Esophagus muscularis mucosa (tissue), 4 donors: ENCODE results near the gene RIC8B. TPM values are rescaled to one million over a fixed set of nuclear protein-coding genes. Genes with fewer than 3 reads are reported as not detected.

ENCODE experiments used
- DNase-seq: peaks from one replicate; pipeline ENCODE4 v3.0.0-alpha.2; 2017; ENCODE audit errors: extremely low spot score
- H3K27ac ChIP-seq, 4 donors: fragments of 200-600 bp; sonication (generic); replicated peaks in 1 of 4; 1 replicate in 3 of 4; 2 replicates in 1 of 4; pipeline ENCODE4 v1.5.1; 2016 to 2019; ENCODE audit warnings: mild to moderate bottlenecking in 1 of 4
- H3K27me3 ChIP-seq, 4 donors: fragments of 200-600 bp; sonication (generic); one replicate each; pipeline versions ENCODE4 v1.5.1 to v1.6.0; 2016 to 2019
- H3K36me3 ChIP-seq, 4 donors: fragments of 200-600 bp; sonication (generic); one replicate each; pipeline ENCODE4 v1.5.1; 2016 to 2019
- H3K4me1 ChIP-seq, 4 donors: fragments of 200-600 bp; sonication (generic); one replicate each; pipeline ENCODE4 v1.5.1; 2016 to 2019
- H3K4me3 ChIP-seq, 4 donors: fragments of 200-600 bp; sonication (generic); 1 replicate in 2 of 4; 2 replicates in 2 of 4; pipeline ENCODE4 v1.5.1; 2016 to 2019; ENCODE audit warnings: mild to moderate bottlenecking in 4 of 4, moderate library complexity in 1 of 4
- H3K9me3 ChIP-seq, 4 donors: fragments of 200-600 bp; sonication (generic); 1 replicate in 3 of 4; 2 replicates in 1 of 4; pipeline ENCODE4 v1.5.1; 2016 to 2019
- CTCF ChIP-seq, 3 experiments: fragments of 200-600 bp in 2 of 3; fragments of 450-650 bp in 1 of 3; sonication (generic) in 2 of 3; IDR thresholded peaks; one replicate each; pipeline ENCODE4 v1.5.1; 2017 to 2019; ENCODE audit warnings: antibody characterized with exemption in 3 of 3, mild to moderate bottlenecking in 2 of 3, moderate library complexity in 1 of 3
- EP300 ChIP-seq: sonication (generic); formaldehyde crosslinking; IDR thresholded peaks from one replicate; pipeline ENCODE4 v1.6.1; 2017; ENCODE audit warnings: antibody characterized with exemption
- POLR2A ChIP-seq: fragments of 450-650 bp; IDR thresholded peaks from one replicate; pipeline ENCODE4 v1.6.1; 2017; ENCODE audit warnings: antibody characterized with exemption, moderate library complexity, mild to moderate bottlenecking, low read depth
- POLR2AphosphoS5 ChIP-seq, 2 donors: sonication (generic); formaldehyde crosslinking; IDR thresholded peaks; one replicate each; pipeline ENCODE4 v1.6.1; 2017; ENCODE audit warnings: antibody characterized with exemption in 2 of 2
- WGBS: methylation state at CpG from one replicate; pipeline ENCODE4 v1.1.5; 2018; 5-methylcytosine and 5-hydroxymethylcytosine counted together
- intact Hi-C: fragments of 100-400 bp; cut with DNase I; formaldehyde crosslinking; loops from one replicate; pipeline ENCODE4 v1.15.1; 2023
- total RNA-seq, 4 donors: library from RNA; depleted of rRNA; stranded (reverse); fragments of >200 nt; gene quantifications; one replicate each; pipeline versions ENCODE4 v1.1.0 to v1.2.1, GENCODE V29; 2016

Gene RIC8B
- total RNA-seq, 4 donors from 2014 or later, result 13.8 to 19.1 (median 15.3) TPM

GRCh38 chr12:106840243-106840642 lies 65.8 kb downstream of the RIC8B start:
- WGBS, result 6% methylated on average over 1 of the region's 1 CpG
- H3K9me3 ChIP-seq, result no peaks in the 10 kb centered on the region
- peaks cover 29 to 33% (median 31%) of the 10 kb centered on the region in 4 donors for H3K4me1 ChIP-seq
- intact Hi-C loops, result loop anchor here (5.0 kb wide), 1 partner anchor 453 kb away; no protein-coding TSS in a partner anchor
- DNase-seq, result no peak
- peak overlapping the region in 1 of 4 donors; percentile 50 for H3K27ac ChIP-seq
- TF ChIP-seq POLR2AphosphoS5 (IDR thresholded peaks at IDR 0.05) (no peak), CTCF (IDR thresholded peaks at IDR 0.05) (no peak), POLR2A (no peak), EP300 (no peak)
- H3K4me3 ChIP-seq, result no peak overlapping the region
- H3K36me3 ChIP-seq, result peaks cover 3 to 18% (median 11%) of the 10 kb centered on the region in 4 donors
- H3K27me3 ChIP-seq, result no peaks in the 10 kb centered on the region

DNA sequence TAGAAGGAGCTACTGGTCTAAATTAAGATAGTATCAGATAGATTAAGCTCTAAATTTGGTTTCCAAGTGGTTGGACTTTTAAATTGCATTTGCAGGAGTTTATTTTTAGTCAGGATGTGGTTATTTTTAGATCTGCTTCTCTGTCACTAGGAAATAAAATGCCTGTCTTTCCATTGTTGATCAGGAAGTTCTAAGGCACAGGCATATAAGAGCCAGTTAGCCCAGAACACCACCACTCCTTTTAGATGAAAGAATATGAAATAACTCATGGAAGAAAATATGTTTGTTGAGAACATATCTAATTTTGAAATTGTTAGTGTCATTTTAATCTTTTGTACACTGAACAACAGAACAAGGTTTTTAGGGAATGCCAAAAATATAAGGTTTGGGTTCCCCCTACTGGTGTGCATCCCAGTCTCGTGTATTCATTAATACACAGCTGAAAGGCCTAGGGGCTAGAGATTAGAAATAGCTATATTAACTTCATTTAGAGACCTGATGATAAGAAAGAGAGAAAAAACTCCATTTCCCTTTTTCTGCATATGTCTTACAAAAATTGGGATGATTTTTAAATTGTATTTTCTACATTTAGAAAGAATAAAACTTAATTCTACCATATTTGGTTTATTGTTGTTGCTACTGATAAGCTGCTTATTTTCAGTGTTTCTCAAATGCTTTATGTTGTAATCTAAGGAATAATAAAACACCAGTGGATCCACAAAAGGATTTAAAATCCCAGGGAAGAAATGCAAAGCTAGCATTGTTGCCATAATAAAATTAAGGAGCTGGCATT lies 67.2 kb downstream of the RIC8B start:
- Histone ChIP-seq H3K27ac (peak overlapping the region in 1 of 4 donors; percentile 15), H3K4me3 (no peak overlapping the region), H3K36me3 (peaks cover 3 to 32% (median 17%) of the 10 kb centered on the region in 4 donors), H3K4me1 (peaks cover 22 to 33% (median 27%) of the 10 kb centered on the region in 4 donors), H3K9me3 (no peaks in the 10 kb centered on the region), H3K27me3 (no peaks in the 10 kb centered on the region)
- DNase-seq, result no peak
- TF ChIP-seq CTCF (IDR thresholded peaks at IDR 0.05), result peak; percentile 46 to 54 (median 50)
- no peak for TF ChIP-seq EP300
- intact Hi-C loops, result loop anchor here (5.0 kb wide), 1 partner anchor 454 kb away; no protein-coding TSS in a partner anchor
- 6% methylated on average over 1 of the region's 1 CpG for WGBS

DNA sequence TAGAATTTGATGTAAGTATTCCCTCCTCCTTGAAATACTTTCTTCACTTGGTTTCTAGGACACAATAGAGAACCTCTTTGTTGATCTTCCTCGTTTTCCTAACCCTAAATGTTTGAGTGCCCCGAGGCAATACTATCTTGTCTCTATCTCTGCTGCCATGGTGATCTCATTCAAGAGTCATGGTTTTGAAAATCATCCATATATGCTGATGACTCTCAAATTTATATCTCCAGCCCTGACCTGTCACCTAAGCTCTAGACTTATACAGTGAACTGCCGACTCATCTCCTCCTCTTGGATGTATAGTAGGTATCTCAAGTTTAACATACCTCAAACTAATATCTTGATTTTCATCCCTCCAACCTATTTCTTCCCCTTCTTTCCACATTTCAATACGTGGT lies 71.4 kb downstream of the RIC8B start:
- no peak for TF ChIP-seq EP300
- Histone ChIP-seq H3K36me3 (peaks cover 3 to 58% (median 17%) of the 10 kb centered on the region in 4 donors), H3K27ac (no peak overlapping the region), H3K4me3 (no peak overlapping the region), H3K4me1 (peaks cover 7 to 13% (median 10%) of the 10 kb centered on the region in 4 donors), H3K9me3 (no peaks in the 10 kb centered on the region), H3K27me3 (no peaks in the 10 kb centered on the region)
- DNase-seq, result no peak
- 91% methylated on average over 4 of the region's 4 CpGs for WGBS
- intact Hi-C loops, result no loop called here

GRCh38 chr12:106847861-106848260 lies 73.4 kb downstream of the RIC8B start:
- Histone ChIP-seq H3K36me3 (peaks cover under 1 to 73% (median 25%) of the 10 kb centered on the region in 4 donors), H3K4me3 (no peak overlapping the region), H3K9me3 (no peaks in the 10 kb centered on the region), H3K27me3 (no peaks in the 10 kb centered on the region), H3K4me1 (no peaks in the 10 kb centered on the region), H3K27ac (no peak overlapping the region)
- no peak for TF ChIP-seq POLR2AphosphoS5 (IDR thresholded peaks at IDR 0.05)
- TF ChIP-seq EP300, result no peak
- TF ChIP-seq POLR2A, result no peak
- no peak for TF ChIP-seq CTCF (IDR thresholded peaks at IDR 0.05)
- DNase-seq, result no peak
- intact Hi-C loops, result no loop called here
- 96% methylated on average over 2 of the region's 2 CpGs for WGBS

- TF ChIP-seq POLR2AphosphoS5 (IDR thresholded peaks at IDR 0.05), result no peak
- TF ChIP-seq POLR2A, result no peak
- no peak for TF ChIP-seq CTCF (IDR thresholded peaks at IDR 0.05)
- TF ChIP-seq EP300, result no peak
- WGBS, result 92% methylated on average over 5 of the region's 5 CpGs
- no peaks in the 10 kb centered on the region for H3K27me3 ChIP-seq
- intact Hi-C loops, result no loop called here
- no peaks in the 10 kb centered on the region for H3K9me3 ChIP-seq
- H3K36me3 ChIP-seq, result peaks cover 0 to 45% (median 9%) of the 10 kb centered on the region in 4 donors
- no peak overlapping the region for H3K4me3 ChIP-seq
- no peak overlapping the region for H3K27ac ChIP-seq
- H3K4me1 ChIP-seq, result no peaks in the 10 kb centered on the region
- DNase-seq, result no peak
Observed at GRCh38 chr12:106851306-106851705, 76.8 kb downstream of the RIC8B start.
